GM12891 (cell line): ENCODE results near the gene HMGN1.

ENCODE experiments used
- POLR2A ChIP-seq: IDR thresholded peaks from 2 replicates; pipeline ENCODE4 v1.6.1; 2011; ENCODE audit warnings: low read depth, low read length, control low read depth
- POLR2AphosphoS5 ChIP-seq: IDR thresholded peaks from 2 replicates; pipeline ENCODE4 v1.6.1; 2011; ENCODE audit warnings: low read depth, low read length, control low read depth

DNA sequence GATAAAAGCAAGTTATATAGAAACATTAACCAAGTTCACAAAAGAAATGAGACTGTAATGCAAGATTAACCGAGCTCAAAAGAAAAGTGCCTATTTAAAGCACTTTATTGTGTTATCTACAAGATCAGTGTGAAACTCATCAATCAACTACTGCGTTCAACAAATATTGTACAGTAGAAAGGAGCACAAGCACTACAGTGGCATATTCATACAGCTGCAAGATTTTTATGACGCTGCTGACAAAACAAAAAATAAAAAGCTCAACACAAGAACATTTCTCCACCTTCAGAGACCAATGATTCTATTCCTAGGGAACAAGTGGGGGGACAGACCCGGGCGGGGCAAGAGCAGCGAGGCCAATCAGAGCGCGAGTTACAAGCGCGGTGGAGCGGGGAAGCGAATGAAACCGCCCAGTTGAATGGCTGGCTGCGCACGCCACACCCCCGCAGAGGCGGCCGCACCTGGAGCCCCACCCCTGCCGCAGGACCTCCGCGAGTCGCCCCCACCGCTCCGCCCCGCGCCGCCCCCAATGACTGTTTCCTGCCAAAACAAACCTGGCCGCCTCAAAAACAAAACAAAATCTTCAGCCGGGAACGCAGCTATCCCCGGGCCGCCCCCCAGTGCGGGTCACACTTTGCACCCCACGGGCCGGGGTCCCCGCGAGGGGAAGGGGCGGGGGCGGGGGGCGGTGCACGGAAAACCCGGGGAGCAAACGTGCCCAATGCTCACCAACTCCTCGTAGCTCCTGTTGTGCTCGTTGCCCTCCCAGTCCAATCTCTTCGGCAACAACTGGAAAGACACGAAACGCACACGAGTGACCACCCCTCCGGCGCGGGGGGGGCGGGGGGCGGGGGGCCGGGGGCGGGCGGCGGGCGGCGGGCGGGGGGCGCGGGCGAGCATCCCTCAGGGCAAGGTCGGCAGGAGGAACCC lies 36.5 kb downstream of the HMGN1 start:
- TF ChIP-seq POLR2A (no peak), POLR2AphosphoS5 (no peak)
